Choroid plexus epithelial cell (primary cell): ENCODE results near the gene PPP1R14B.

Experiments
- DNase-seq: peaks from one replicate; pipeline ENCODE4 v3.0.0-alpha.2; 2010; ENCODE audit warnings: low read depth
- H3K4me3 ChIP-seq: 2 replicates; pipeline ENCODE4 v1.5.1; 2011; ENCODE audit warnings: low read depth, mild to moderate bottlenecking, control low read depth, low read length, moderate library complexity
- TF ChIP-seq, protein P1 (sequence below): conservative IDR thresholded peaks from 2 replicates; pipeline ENCODE4 v1.5.1; 2011; ENCODE audit warnings: low read depth, mild to moderate bottlenecking, control low read depth, inconsistent platforms, low read length, moderate library complexity

The PPP1R14B gene

DNA sequence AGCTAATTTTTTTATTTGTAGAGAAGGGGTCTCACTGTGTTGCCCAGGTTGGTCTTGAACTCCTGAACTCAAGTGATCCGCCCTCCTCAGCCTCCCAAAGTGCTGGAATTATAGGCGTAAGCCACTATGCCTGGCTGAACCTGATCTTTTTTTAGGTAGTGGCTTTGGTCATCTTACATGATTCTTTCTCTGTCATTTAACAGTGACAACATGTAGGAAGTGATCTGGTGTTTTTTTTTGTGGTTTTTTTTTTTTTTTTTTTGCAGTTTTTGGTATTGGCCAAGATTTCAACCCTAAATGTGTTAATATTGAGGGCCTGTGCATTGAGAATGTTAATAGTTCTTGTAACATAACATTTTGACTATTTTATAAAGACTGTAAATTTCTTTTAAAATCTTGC lies 48.2 kb downstream of the PPP1R14B start:
- H3K4me3 ChIP-seq: no peak overlapping the region
- TF ChIP-seq, protein P1, sequence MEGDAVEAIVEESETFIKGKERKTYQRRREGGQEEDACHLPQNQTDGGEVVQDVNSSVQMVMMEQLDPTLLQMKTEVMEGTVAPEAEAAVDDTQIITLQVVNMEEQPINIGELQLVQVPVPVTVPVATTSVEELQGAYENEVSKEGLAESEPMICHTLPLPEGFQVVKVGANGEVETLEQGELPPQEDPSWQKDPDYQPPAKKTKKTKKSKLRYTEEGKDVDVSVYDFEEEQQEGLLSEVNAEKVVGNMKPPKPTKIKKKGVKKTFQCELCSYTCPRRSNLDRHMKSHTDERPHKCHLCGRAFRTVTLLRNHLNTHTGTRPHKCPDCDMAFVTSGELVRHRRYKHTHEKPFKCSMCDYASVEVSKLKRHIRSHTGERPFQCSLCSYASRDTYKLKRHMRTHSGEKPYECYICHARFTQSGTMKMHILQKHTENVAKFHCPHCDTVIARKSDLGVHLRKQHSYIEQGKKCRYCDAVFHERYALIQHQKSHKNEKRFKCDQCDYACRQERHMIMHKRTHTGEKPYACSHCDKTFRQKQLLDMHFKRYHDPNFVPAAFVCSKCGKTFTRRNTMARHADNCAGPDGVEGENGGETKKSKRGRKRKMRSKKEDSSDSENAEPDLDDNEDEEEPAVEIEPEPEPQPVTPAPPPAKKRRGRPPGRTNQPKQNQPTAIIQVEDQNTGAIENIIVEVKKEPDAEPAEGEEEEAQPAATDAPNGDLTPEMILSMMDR: no peak
- no peak for DNase-seq

- TF ChIP-seq, protein P1: no peak
- DNase-seq: no peak
- no peak overlapping the region for H3K4me3 ChIP-seq
Measured at GRCh38 chr11:64196626-64197025, 50.1 kb downstream of the PPP1R14B start.
